GM15510 (cell line): ENCODE measurements around the gene PPP1R12B.

Experiments used
- POLR2A ChIP-seq: IDR thresholded peaks from 3 replicates; pipeline ENCODE4 v1.6.1; 2011; ENCODE audit warnings: borderline replicate concordance; ENCODE audit not compliant: insufficient read length; ENCODE audit errors: extremely low read depth

PPP1R12B gene

DNA sequence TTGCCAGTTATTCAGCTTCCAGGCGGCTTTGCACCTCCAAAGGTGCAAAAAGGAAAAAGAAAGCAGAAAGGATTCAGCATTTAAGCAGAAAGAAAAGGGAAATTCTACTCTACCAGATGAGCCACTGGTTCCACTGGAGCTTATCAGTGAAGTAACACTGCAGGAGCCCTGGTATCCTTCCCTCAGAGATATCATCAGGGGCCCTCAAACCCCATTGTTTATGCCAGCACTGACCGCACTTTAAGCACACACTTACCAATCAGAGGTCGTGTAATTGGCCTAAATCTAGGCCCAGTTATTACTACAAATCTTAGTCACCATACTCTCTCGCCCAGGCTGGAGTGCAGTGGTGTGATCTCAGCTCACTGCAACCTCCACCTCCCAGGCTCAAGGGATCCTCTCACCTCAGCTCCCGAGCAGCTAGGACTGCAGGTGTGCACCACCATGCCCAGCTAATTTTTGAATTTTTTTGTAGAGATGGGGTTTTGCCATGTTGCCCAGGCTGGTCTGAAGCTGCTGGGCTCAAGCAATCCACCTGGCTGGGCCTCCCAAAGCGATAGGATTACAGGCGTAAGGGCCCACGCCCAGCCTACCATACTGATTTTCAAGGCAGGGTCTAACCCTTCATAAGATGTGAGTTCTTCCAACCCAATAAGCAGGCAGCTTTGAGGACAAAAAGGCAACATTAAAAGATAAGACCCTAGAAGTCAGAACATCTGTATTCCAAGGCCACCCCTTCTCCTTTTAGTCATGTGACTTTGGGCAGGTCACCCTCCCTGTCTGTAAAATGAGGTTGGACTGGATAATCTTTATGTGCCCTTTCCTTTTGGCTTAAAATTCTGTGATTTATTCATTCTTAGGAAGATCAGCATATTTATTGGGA, 236.4 kb downstream of the PPP1R12B start:
- TF ChIP-seq POLR2A: no peak

DNA sequence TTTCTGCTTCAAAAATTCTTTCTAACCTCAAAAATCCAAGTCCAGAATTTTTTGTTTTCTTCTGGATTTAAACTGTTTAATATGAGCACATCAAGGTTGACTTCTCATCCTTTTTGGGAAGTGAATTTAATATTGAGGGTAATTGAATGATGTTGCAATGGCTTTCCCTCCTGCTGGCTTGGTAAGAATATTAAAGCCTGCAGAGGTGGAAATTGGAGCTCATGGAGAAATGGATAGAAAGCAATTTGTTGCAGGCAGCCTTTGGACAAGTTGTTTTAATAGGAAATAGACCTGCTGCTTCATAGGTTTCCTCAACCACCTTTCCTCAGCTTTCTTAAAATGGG, 237.1 kb downstream of the PPP1R12B start:
- TF ChIP-seq POLR2A: no peak

DNA sequence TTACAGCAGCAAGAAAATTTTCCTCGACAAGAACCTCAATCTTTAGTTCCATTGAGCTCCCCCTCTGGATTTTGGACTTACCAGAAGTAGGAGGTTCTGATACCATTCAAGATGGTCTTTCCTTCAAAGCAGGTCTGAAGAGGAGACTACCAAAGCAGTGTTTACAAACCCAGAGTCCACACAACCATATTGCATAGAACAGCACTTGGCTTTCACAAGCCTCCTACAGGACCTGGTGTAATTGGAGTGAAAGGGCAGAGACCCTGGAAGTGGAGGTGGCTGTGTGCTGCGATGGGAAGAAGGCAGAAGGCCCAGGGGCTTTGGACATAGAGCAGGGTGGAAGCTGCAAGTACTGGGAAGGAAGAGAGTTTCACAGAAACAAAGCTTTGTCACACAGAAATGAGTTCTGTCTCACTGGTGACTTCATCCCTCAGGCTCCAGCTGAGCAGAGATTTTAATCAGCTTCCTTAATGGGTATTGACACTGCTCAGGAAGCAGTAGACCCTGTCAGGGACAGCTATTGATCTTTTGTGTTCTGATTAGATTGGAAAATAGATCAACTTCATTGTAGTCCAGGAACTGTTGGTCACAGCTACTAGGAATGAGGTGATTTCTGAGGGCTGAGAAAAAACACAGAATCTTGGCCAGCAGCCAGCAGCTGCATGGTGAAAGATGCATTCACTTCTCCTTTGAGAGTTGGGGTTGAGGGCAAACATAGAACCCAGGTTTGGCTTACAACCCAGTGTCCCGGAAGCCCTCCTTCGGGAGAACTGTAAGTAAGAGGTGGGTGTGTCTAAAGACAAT, 237.7 kb downstream of the PPP1R12B start:
- no peak for TF ChIP-seq POLR2A

DNA sequence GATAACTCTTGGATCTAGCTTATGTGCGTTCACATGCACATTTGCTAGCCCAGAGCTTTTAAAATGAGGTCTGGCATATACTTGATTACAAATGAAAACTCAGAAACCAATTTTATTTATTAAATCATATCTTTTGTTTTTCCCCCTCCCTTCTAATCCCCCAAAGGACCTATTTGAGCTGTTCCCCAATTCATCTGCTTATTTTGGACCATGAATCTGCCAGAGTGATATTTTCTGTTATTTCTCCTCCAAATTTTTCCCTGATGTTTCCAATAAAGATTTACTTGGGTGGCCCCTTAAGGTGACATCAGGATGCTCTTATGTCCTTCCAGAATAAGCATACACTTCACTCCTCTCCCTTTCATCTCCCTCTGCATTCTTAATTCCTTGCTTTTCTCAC, 238.4 kb downstream of the PPP1R12B start:
- no peak for TF ChIP-seq POLR2A

DNA sequence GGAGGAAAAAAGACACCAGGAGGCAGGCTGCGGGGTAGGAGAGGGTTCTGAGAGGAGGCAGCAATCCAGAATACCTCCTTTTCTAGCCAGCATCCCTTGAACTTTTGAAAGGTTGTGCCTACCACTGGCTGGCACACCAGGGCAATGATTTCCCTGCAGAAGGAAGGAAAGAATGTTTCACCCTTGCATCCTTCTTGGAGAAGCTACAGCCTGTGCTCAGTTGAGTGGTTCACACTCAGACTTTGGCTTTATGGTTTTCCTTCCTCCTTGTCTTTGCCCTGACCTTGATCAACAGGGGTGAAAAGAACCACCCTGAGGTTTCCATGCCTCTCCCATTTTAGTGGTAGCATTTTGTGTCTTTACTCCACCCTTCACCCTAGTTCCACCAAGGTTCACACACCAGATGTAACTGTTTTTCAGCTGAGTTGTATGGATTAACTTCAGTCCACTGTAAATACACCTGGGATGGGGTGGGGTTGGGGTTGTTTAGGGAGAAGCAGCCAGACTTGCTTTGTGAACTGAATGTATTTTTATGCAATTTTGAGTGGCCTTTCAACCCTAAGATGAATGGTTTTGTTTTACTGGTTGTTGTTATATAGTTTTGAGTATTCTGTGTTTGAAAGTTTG, 239.5 kb downstream of the PPP1R12B start:
- no peak for TF ChIP-seq POLR2A

DNA sequence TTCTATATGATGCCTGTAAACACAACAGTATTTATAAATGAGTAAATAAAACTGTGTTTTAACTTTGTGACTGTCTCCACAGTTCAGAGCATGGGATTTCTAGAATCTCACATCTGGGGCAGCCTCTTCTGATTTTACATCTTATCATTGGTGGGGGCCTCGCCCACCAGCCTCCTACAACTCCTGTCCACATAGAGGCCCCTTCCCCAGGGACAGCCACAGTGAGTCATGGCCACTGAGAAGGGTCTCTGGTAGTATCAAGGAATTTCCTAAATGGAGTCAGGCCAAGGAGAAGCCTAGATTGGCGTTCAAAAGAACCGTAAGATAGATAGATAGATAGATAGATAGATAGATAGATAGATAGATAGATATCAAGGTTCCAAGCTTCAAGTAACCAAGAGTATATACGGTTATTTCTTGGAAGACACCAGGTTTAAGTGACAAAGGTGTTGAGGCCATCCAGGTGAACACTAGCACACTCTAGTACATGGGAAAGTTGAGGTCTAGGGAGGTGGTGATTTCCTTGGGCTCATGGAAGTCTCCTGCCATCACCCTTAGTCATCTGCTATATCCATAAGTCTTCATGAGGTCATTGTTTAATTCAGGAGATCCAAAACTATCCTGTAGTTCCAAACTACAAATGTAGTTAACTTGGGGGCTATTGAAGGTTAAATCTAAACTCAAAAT, 240.1 kb downstream of the PPP1R12B start:
- TF ChIP-seq POLR2A: no peak

DNA sequence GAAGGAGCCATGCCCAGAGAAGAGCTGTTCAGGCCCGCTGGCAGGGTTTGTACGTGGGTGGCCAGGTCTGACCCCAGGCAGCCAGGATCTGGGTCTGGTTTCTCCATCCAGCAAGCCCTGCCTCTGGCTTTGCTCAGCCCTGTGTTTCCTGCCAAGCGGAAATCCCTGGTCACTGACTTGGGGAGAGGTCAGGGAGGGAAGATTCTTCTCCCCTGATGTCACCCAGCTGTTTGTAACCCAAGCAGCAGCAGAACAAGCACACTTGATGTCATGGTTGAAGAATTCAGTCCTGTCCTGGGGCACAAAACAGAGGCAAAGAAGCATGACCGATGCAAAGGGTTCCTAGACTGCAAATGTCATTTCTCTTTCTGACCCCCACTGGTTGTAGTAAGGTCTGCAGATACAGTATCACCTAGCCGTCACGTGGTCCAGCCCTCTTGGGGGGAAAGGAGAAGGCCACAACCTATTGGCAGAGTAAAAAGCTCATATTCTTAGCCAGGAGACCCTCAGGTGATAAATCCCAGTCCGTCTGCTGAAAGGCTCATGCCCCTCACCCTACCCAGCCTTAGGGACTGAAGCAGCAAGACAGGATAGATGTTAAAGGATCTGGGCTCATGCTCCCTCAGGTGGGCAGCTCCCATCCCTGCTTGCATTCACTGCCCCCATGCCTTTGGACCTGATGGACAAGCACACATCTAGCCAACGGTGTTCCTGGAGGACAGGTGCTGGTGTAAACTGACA, 240.9 kb downstream of the PPP1R12B start:
- no peak for TF ChIP-seq POLR2A

DNA sequence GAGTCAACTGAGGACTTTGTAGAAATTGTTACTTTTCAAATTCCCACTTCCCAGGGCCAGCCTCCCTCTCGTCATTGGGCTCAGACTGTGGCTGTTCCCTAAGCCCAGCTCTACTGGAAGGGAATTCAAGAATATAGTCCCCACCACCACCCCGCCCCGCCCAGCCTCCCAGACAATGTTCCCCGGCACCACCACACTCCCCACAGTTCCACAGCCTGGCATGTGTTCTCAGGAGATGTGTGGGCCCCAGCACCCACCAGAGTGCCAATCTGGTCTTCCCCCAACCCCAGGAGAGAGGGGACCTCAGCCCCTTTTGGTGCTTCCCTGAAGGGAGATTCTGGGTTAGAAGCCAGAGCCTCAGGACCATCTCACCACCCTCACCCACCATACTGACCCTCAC, 241.6 kb downstream of the PPP1R12B start:
- TF ChIP-seq POLR2A: no peak

DNA sequence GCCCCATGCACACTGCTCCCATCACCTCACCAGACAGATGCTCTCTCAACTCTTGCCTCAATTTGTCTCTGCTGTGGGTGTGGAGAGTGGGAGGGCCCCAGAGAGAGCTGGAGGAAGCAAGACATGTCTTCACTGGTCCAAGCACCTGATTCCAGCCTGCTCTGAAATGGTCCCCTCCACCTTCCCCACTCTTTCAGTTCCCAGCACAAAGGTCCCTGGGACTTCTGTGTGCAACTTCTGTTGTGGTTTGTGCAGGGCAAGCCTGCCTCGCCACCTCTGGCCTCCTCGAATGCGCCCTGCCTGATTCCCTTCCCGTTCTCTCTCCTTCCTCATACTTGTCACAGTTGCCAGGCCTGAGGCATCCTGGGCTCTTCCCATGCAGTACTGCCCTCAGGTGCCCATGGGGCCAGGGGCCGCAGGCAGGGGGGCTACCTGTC, 242.5 kb downstream of the PPP1R12B start:
- no peak for TF ChIP-seq POLR2A

DNA sequence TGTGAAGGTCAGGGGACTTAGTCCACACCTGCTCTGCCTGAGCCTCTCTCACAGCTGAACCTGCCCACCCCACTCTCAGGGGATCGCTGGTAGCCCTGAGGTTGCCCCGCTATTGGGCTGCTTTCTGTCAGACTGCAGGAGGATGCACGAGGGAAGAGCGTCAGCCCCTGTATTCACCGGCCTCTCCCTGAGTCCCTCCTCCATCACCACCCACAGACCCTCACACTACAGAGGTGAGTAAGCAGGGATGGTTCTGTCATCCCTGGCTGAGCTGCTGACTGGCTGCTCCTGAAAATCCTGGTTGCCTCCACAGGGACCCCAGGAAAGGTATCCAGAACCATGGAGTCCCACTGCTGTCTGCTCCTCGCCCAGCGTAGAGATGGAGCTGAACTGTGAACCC, 243.0 kb downstream of the PPP1R12B start:
- no peak for TF ChIP-seq POLR2A

DNA sequence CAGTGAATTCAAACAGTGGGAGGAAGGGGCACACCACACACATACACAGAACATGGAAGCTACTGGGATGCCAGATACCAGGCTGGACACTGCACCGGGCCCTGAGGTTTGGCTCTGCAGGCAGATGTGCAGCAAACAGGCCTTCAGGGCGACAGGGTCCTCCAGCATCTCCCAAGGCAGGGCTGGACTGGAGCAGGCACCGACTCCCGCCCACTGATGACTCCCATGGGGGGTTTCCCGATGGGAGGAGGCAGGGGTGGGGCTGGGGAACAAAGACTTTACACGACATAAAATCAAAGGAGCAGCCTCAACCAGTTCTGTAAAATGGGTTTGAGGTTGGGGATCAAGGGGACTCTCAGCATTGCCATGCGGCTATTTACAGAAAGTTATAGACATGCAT, 243.6 kb downstream of the PPP1R12B start:
- TF ChIP-seq POLR2A: no peak

DNA sequence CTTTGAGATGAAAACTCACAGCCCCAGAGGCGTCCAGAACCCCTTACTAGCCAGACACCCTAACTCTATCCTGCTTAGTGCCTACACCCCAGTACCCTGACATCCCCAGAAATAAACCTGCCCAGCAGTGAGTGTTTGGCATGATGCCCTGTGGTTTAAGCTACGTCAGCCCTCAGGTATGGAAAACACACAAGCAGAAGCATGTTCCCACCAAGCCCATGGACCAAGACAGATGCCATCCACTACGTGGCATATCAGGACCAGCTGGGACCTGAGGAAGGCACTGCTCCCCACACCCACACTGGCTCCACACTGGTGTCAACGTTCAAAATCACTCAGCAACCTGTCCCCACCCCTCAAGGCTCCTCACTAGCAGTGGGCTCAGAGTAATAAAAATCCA, 245.3 kb downstream of the PPP1R12B start:
- no peak for TF ChIP-seq POLR2A

DNA sequence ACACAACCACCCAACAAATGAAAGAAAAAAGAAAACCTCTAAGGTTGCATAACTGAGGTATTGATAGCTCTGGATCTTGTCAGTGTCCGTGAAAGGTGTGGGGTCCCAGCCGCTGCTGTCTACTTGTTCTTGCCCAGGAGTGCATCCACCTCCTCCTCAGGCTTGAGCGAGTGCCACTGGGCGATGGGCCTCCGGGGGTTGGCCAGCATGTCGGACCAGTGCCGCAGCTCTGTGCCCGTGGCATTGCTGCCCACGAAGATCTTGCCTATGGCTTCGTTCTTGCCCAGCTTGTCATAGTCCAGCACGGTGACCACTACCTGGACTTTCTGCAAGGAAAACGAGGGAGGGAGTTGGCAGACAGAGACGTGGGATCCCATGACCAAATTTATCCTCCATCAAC, 248.1 kb downstream of the PPP1R12B start:
- no peak for TF ChIP-seq POLR2A
